Thyroid gland (tissue), 4 donors: Measurements from ENCODE around the gene ARMS2.

Source experiments
- CTCF ChIP-seq, 6 experiments: fragments of 200-600 bp in 3 of 6; fragments of 450-650 bp in 3 of 6; sonication (generic) in 3 of 6; IDR thresholded peaks; one replicate each; pipeline ENCODE4 v1.5.1; 2016 to 2019; ENCODE audit warnings: antibody characterized with exemption in 6 of 6, mild to moderate bottlenecking in 2 of 6, inconsistent platforms in 1 of 6, moderate library complexity in 1 of 6
- POLR2A ChIP-seq, 2 donors: fragments of 450-650 bp; IDR thresholded peaks; one replicate each; pipeline ENCODE4 v1.6.1; 2017; ENCODE audit warnings: antibody characterized with exemption in 2 of 2, mild to moderate bottlenecking in 2 of 2, moderate library complexity in 1 of 2

- peak; percentile 30 to 80 (median 66) for TF ChIP-seq CTCF (IDR thresholded peaks at IDR 0.05)
- TF ChIP-seq POLR2A (IDR thresholded peaks at IDR 0.05) = no peak
These were observed 19.1 kb upstream of the ARMS2 start for GRCh38 chr10:122435212-122435827.
